ENCODE data around the gene TFF3.

DNA sequence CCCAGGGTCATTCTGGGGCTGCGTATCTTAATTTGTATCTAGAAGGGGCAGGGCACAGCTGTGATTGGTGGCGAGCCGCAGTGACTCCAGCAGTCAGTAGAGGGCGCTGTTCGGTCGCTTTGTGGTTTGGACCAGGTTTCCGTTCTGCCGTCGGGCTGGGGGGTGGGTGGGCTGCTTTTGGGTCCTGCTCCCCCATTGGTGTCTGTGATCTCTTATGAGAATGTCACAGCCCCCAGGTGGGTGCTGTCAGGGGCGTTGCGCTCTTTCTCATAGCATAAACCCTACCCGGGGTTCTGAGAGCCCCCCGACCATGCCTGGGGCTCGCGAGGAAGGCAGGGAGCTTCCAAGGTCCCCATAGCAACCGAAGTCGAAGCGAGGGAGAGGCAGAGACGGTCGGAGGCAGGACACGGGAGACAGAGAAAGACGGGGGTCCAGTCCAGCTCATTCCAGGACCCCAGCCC lies 5.4 kb downstream of the TFF3 start:
- no peak for TF ChIP-seq EZH2 (IDR thresholded peaks at IDR 0.05)
- TF ChIP-seq, protein P1, sequence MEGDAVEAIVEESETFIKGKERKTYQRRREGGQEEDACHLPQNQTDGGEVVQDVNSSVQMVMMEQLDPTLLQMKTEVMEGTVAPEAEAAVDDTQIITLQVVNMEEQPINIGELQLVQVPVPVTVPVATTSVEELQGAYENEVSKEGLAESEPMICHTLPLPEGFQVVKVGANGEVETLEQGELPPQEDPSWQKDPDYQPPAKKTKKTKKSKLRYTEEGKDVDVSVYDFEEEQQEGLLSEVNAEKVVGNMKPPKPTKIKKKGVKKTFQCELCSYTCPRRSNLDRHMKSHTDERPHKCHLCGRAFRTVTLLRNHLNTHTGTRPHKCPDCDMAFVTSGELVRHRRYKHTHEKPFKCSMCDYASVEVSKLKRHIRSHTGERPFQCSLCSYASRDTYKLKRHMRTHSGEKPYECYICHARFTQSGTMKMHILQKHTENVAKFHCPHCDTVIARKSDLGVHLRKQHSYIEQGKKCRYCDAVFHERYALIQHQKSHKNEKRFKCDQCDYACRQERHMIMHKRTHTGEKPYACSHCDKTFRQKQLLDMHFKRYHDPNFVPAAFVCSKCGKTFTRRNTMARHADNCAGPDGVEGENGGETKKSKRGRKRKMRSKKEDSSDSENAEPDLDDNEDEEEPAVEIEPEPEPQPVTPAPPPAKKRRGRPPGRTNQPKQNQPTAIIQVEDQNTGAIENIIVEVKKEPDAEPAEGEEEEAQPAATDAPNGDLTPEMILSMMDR (IDR thresholded peaks at IDR 0.05): peak; percentile 85
- no peak for TF ChIP-seq EZH2phosphoT487 (IDR thresholded peaks at IDR 0.05)
